ENCODE results near the gene TMEM132E.

The TMEM132E gene

GRCh38 chr17:34641368-34641767 lies 62.0 kb downstream of the TMEM132E start:
- TF ChIP-seq GATA3 (IDR thresholded peaks at IDR 0.05; ENCODE audit: low read depth, low read length) = no peak
- no peak for TF ChIP-seq GATA2 (IDR thresholded peaks at IDR 0.05; ENCODE audit: low read depth, low read length)

GRCh38 chr17:34644941-34645550 lies 65.7 kb downstream of the TMEM132E start:
- TF ChIP-seq GATA3 (IDR thresholded peaks at IDR 0.05; ENCODE audit: low read depth, low read length) (no peak), GATA2 (IDR thresholded peaks at IDR 0.05; ENCODE audit: low read depth, low read length) (no peak)

- TF ChIP-seq GATA3 (IDR thresholded peaks at IDR 0.05; ENCODE audit: low read depth, low read length) (no peak), GATA2 (IDR thresholded peaks at IDR 0.05; ENCODE audit: low read depth, low read length) (0 out of 2 replicates have a peak, but pooled peaks have one; percentile 17)
These were observed 66.2 kb downstream of the TMEM132E start for GRCh38 chr17:34645594-34645993.

- TF ChIP-seq GATA2 (IDR thresholded peaks at IDR 0.05; ENCODE audit: low read depth, low read length) (peak; percentile 100), GATA3 (IDR thresholded peaks at IDR 0.05; ENCODE audit: low read depth, low read length) (peak; percentile 92)
These were observed 68.1 kb downstream of the TMEM132E start for GRCh38 chr17:34647511-34647910.

GRCh38 chr17:34650051-34650750 lies 70.8 kb downstream of the TMEM132E start:
- no peak for TF ChIP-seq GATA3 (IDR thresholded peaks at IDR 0.05; ENCODE audit: low read depth, low read length)
- no peak for TF ChIP-seq GATA2 (IDR thresholded peaks at IDR 0.05; ENCODE audit: low read depth, low read length)

- TF ChIP-seq GATA3 (IDR thresholded peaks at IDR 0.05; ENCODE audit: low read depth, low read length) = no peak
These were observed 72.0 kb downstream of the TMEM132E start for GRCh38 chr17:34651402-34651811.

- TF ChIP-seq GATA2 (IDR thresholded peaks at IDR 0.05; ENCODE audit: low read depth, low read length) = no peak
- no peak for TF ChIP-seq GATA3 (IDR thresholded peaks at IDR 0.05; ENCODE audit: low read depth, low read length)
These were observed 72.7 kb downstream of the TMEM132E start for GRCh38 chr17:34652021-34652555.

- TF ChIP-seq GATA3 (IDR thresholded peaks at IDR 0.05; ENCODE audit: low read depth, low read length) = no peak
- TF ChIP-seq GATA2 (IDR thresholded peaks at IDR 0.05; ENCODE audit: low read depth, low read length) = no peak
These were observed 74.1 kb downstream of the TMEM132E start for GRCh38 chr17:34653511-34653910.

GRCh38 chr17:34654276-34654880 lies 75.0 kb downstream of the TMEM132E start:
- TF ChIP-seq GATA2 (IDR thresholded peaks at IDR 0.05; ENCODE audit: low read depth, low read length) (no peak), GATA3 (IDR thresholded peaks at IDR 0.05; ENCODE audit: low read depth, low read length) (no peak)

- no peak for TF ChIP-seq GATA2 (IDR thresholded peaks at IDR 0.05; ENCODE audit: low read depth, low read length)
- TF ChIP-seq GATA3 (IDR thresholded peaks at IDR 0.05; ENCODE audit: low read depth, low read length) = no peak
These were observed 75.5 kb downstream of the TMEM132E start for GRCh38 chr17:34654881-34655276.

GRCh38 chr17:34656801-34657200 lies 77.4 kb downstream of the TMEM132E start:
- TF ChIP-seq GATA3 (IDR thresholded peaks at IDR 0.05; ENCODE audit: low read depth, low read length) = no peak
- no peak for TF ChIP-seq GATA2 (IDR thresholded peaks at IDR 0.05; ENCODE audit: low read depth, low read length)

- no peak for TF ChIP-seq GATA3 (IDR thresholded peaks at IDR 0.05; ENCODE audit: low read depth, low read length)
These were observed 79.6 kb downstream of the TMEM132E start for GRCh38 chr17:34658811-34659560.

- TF ChIP-seq GATA2 (IDR thresholded peaks at IDR 0.05; ENCODE audit: low read depth, low read length) (no peak), GATA3 (IDR thresholded peaks at IDR 0.05; ENCODE audit: low read depth, low read length) (no peak)
These were observed 84.3 kb downstream of the TMEM132E start for GRCh38 chr17:34663714-34664113.

GRCh38 chr17:34665150-34665806 lies 85.9 kb downstream of the TMEM132E start:
- TF ChIP-seq GATA3 (IDR thresholded peaks at IDR 0.05; ENCODE audit: low read depth, low read length) (no peak), GATA2 (IDR thresholded peaks at IDR 0.05; ENCODE audit: low read depth, low read length) (no peak)

Data from SH-SY5Y (cell line).